MM.1S (cell line): ENCODE measurements around the gene VMP1.

Experiments used
- EZH2 ChIP-seq: fragments of 300-600 bp; sonication (generic); optimal IDR thresholded peaks from 2 replicates; pipeline ENCODE3; 2017; ENCODE audit warnings: low read depth, mild to moderate bottlenecking, antibody characterized with exemption, low read length, mixed read lengths
- EZH2phosphoT487 ChIP-seq: fragments of 300-600 bp; sonication (generic); IDR thresholded peaks from 2 replicates; pipeline ENCODE4 v1.6.1; 2018; ENCODE audit warnings: antibody characterized with exemption, low read length
- TF ChIP-seq, protein P1 (sequence below): fragments of 300-600 bp; sonication (generic); IDR thresholded peaks from 2 replicates; pipeline ENCODE4 v1.5.1; 2016; ENCODE audit warnings: antibody characterized with exemption, low read length, mixed read lengths

DNA sequence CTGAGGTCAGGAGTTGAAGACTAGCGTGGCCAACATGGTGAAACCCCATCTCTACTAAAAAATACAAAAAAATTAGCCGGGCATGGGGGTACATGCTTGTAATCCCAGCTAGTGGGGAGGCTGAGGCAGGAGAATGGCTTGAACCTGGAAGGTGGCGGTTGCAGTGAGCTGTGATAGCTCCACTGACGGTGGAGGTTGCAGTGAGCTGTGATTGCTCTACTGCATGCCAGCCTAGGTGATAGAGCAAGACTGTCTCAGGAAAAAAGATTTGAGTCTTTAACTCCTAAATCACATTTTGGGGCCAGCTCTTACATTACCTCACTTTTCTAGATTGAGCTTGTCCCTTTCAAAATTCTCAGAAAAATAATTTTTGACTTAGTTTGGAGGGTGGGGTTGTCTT, 15.2 kb downstream of the VMP1 start:
- TF ChIP-seq, protein P1, sequence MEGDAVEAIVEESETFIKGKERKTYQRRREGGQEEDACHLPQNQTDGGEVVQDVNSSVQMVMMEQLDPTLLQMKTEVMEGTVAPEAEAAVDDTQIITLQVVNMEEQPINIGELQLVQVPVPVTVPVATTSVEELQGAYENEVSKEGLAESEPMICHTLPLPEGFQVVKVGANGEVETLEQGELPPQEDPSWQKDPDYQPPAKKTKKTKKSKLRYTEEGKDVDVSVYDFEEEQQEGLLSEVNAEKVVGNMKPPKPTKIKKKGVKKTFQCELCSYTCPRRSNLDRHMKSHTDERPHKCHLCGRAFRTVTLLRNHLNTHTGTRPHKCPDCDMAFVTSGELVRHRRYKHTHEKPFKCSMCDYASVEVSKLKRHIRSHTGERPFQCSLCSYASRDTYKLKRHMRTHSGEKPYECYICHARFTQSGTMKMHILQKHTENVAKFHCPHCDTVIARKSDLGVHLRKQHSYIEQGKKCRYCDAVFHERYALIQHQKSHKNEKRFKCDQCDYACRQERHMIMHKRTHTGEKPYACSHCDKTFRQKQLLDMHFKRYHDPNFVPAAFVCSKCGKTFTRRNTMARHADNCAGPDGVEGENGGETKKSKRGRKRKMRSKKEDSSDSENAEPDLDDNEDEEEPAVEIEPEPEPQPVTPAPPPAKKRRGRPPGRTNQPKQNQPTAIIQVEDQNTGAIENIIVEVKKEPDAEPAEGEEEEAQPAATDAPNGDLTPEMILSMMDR = no peak
- TF ChIP-seq EZH2 (no peak), EZH2phosphoT487 (no peak)
